ENCODE measurements around the gene TMEM250. TPM values are rescaled to one million over a fixed set of nuclear protein-coding genes. Genes with fewer than 3 reads are reported as not detected.

TMEM250 gene
- total and polyA plus RNA-seq, 12 donors: 9.7 to 26.4 (median 15.4) TPM

GRCh38 chr9:136149853-136150252 lies 31.2 kb upstream of the TMEM250 start:
- H3K4me3 ChIP-seq: no peak overlapping the region
- intact Hi-C loops (cut with DNase I): loop anchor here in 3 of 10 donors (5.0 to 10.0 kb wide), 3 partner anchors 127 to 1115 kb away; no protein-coding TSS in a partner anchor
- peaks cover 9 to 46% (median 42%) of the 10 kb centered on the region in 7 donors for H3K27me3 ChIP-seq
- H3K4me1 ChIP-seq: no peaks in the 10 kb centered on the region
- DNase-seq: no peak
- no peaks in the 10 kb centered on the region for H3K36me3 ChIP-seq
- 82 to 85% methylated on average over 9 of the region's 9 CpGs for WGBS, 2 donors
- TF ChIP-seq CTCF (IDR thresholded peaks at IDR 0.05): no peak
- no peaks in the 10 kb centered on the region for H3K9me3 ChIP-seq
- ATAC-seq: no peak
- H3K27ac ChIP-seq: no peak overlapping the region

DNA sequence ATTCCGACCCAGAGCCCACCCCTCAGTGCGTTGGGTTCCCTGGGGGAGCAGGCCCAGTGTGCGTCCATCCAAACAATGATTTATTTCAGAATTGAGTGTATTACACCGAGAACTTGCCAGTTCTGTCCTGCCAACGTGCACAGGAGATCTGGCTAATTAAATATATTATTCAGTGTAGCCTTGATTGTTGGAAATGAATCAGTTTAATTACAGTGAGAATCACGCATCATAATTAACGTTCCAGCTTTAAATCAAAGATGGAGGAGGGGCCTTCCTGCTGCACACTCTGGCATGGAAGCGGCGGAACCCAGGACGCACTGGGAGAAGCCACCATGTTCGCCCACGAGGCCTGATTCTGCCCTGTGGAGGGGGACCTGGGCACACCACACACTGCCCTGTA lies 30.7 kb upstream of the TMEM250 start:
- 80 to 89% methylated on average over 12 of the region's 12 CpGs for WGBS, 2 donors
- TF ChIP-seq CTCF (IDR thresholded peaks at IDR 0.05): no peak
- intact Hi-C loops (cut with DNase I): loop anchor here in 1 of 10 donors (10.0 kb wide), 1 partner anchor 135 kb away; no protein-coding TSS in a partner anchor
- ATAC-seq (no peak), DNase-seq (no peak)
- no peak overlapping the region for H3K27ac ChIP-seq
- H3K9me3 ChIP-seq: no peaks in the 10 kb centered on the region
- H3K36me3 ChIP-seq: no peaks in the 10 kb centered on the region
- H3K4me1 ChIP-seq: no peaks in the 10 kb centered on the region
- H3K4me3 ChIP-seq: no peak overlapping the region
- peaks cover 6 to 51% (median 44%) of the 10 kb centered on the region in 7 donors for H3K27me3 ChIP-seq

DNA sequence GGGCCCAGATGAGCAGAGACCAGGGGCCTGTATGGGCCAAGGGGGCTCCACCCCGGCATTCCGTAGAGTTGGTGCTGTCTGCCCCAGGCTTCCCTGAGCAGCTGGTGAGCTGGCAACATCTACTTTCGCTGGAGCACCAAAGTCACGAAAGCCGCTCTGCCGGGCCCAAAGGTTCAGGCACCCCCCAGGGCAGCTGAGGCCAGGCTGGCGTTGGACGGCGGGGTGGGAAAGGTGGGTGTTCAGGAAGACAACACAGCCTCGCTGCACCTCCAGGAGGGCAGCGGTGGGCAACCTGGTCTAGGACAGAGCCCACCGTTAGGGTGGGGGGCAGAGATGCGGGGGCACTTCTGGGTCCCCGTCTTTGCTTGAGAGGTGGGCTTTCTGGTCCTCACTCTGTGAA lies 30.1 kb upstream of the TMEM250 start:
- WGBS, 2 donors: 87 to 89% methylated on average over 14 of the region's 14 CpGs
- Histone ChIP-seq H3K9me3 (no peaks in the 10 kb centered on the region), H3K4me1 (no peaks in the 10 kb centered on the region), H3K36me3 (no peaks in the 10 kb centered on the region), H3K27ac (no peak overlapping the region), H3K27me3 (peaks cover 6 to 55% (median 47%) of the 10 kb centered on the region in 7 donors), H3K4me3 (no peak overlapping the region)
- DNase-seq: no peak
- no peak for TF ChIP-seq CTCF (IDR thresholded peaks at IDR 0.05)
- ATAC-seq: no peak
- intact Hi-C loops (cut with DNase I): loop anchor here in 1 of 10 donors (10.0 kb wide), 1 partner anchor 136 kb away; no protein-coding TSS in a partner anchor

DNA sequence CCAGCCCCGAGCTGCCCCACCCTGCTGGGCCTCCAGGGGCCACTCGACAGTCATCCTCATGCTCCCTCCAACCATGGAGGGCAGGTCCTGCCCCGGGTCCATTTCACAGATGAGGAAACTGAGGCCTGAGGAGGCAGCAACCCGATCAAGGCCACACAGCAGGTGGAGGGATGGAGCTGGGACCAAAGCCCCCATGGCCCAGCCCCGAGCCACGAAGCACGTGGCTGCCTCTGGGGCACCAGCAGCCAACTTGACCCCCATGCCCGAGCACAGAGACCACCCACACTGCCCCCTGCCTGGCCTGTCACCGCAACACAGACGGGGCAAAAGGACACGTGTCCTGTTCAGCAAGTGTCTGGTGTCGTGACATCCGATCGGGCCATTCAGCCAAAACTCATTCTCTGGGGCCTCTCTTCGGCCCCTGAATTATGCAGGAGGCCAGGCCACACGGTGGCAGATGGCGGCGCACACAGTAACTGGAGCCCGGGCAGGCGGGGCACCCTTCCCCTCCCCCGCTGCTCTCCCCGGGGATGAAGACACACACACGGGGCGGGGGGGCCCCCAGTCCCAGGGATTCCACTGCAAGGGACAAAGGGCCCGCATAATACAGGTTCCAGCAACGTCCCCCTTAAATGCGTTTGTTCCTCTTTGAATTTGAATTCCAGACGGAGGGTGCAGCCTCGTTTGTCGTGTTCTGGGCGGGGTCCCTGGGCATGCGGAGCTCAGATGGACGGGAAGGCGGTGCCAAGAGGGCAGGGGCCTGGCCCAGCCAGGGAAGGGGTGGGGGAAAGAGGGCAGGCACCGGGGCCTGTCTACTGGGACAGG lies 29.4 kb upstream of the TMEM250 start:
- Histone ChIP-seq H3K27ac (no peak overlapping the region), H3K4me3 (no peak overlapping the region), H3K9me3 (no peaks in the 10 kb centered on the region), H3K27me3 (peaks cover 13 to 62% (median 54%) of the 10 kb centered on the region in 7 donors), H3K36me3 (no peaks in the 10 kb centered on the region), H3K4me1 (peaks cover 0 to 5% (median 0%) of the 10 kb centered on the region in 9 donors)
- DNase-seq (no peak), ATAC-seq (no peak)
- TF ChIP-seq CTCF (IDR thresholded peaks at IDR 0.05): no peak
- WGBS, 2 donors: 30 to 32% methylated on average over 35 of the region's 35 CpGs
- intact Hi-C loops (cut with DNase I): loop anchor here in 1 of 10 donors (10.0 kb wide), 1 partner anchor 137 kb away; no protein-coding TSS in a partner anchor
